Neural progenitor cell (in vitro differentiated cells): ENCODE results near the gene CUEDC1. TPM values are rescaled to one million over a fixed set of nuclear protein-coding genes. Genes with fewer than 3 reads are reported as not detected.

ENCODE experiments used
- DNase-seq: peaks from one replicate; pipeline ENCODE4 v3.0.0-alpha.2; 2016; ENCODE audit warnings: low spot score
- H2AFZ ChIP-seq: fragments of 200-600 bp; sonication (generic); replicated peaks from 2 replicates; pipeline ENCODE4 v1.6.1; 2016; ENCODE audit warnings: antibody characterized with exemption
- H3F3A ChIP-seq: fragments of 200-600 bp; sonication (generic); 2 replicates; pipeline ENCODE4 v1.6.1; 2016; ENCODE audit warnings: antibody characterized with exemption, low read depth
- H3K27ac ChIP-seq: fragments of 200-600 bp; sonication (generic); 2 replicates; pipeline ENCODE4 v1.5.1; 2016; ENCODE audit warnings: mild to moderate bottlenecking
- H3K27me3 ChIP-seq: fragments of 200-600 bp; sonication (generic); 2 replicates; pipeline ENCODE4 v1.6.1; 2016; ENCODE audit warnings: mild to moderate bottlenecking, moderate library complexity
- H3K36me3 ChIP-seq: fragments of 200-600 bp; sonication (generic); 2 replicates; pipeline ENCODE4 v1.5.1; 2016
- H3K4me1 ChIP-seq: fragments of 200-600 bp; sonication (generic); 2 replicates; pipeline ENCODE4 v1.6.1; 2016; ENCODE audit warnings: mixed run types
- H3K4me2 ChIP-seq: fragments of 200-600 bp; sonication (generic); 2 replicates; pipeline ENCODE4 v1.6.1; 2016
- H3K4me3 ChIP-seq: fragments of 200-600 bp; sonication (generic); 2 replicates; pipeline ENCODE4 v1.5.1; 2016
- H3K79me2 ChIP-seq: fragments of 200-600 bp; sonication (generic); 2 replicates; pipeline ENCODE4 v1.6.1; 2016; ENCODE audit warnings: low read depth
- H3K9ac ChIP-seq: fragments of 200-600 bp; sonication (generic); 2 replicates; pipeline ENCODE4 v1.6.1; 2016
- H3K9me3 ChIP-seq: fragments of 200-600 bp; sonication (generic); 2 replicates; pipeline ENCODE4 v1.5.1; 2016; ENCODE audit warnings: low read depth
- H4K20me1 ChIP-seq: fragments of 200-600 bp; sonication (generic); 2 replicates; pipeline ENCODE4 v1.6.1; 2016; ENCODE audit warnings: low read depth
- H3K27ac Mint-ChIP-seq: 3 replicates; pipeline ENCODE4 v1.8.0; 2021; ENCODE audit warnings: mixed read lengths
- H3K27me3 Mint-ChIP-seq: 2 replicates; pipeline ENCODE4 v1.8.0; 2022; ENCODE audit warnings: low read depth, mild to moderate bottlenecking, inconsistent platforms, moderate library complexity, mixed read lengths; ENCODE audit not compliant: insufficient read depth
- H3K36me3 Mint-ChIP-seq: 3 replicates; pipeline ENCODE4 v1.8.0; 2021; ENCODE audit warnings: mixed read lengths
- H3K4me1 Mint-ChIP-seq: 3 replicates; pipeline ENCODE4 v1.8.0; 2021; ENCODE audit warnings: mixed read lengths
- H3K4me3 Mint-ChIP-seq: 3 replicates; pipeline ENCODE4 v1.8.0; 2021; ENCODE audit warnings: mild to moderate bottlenecking, moderate library complexity, mixed read lengths
- H3K9me3 Mint-ChIP-seq: 3 replicates; pipeline ENCODE4 v1.8.0; 2020; ENCODE audit warnings: mixed read lengths
- CTCF ChIP-seq: fragments of 200-600 bp; sonication (generic); IDR thresholded peaks from 2 replicates; pipeline ENCODE4 v1.5.1; 2017; ENCODE audit warnings: antibody characterized with exemption, mild to moderate bottlenecking
- EZH2 ChIP-seq: fragments of 200-600 bp; sonication (generic); IDR thresholded peaks from 2 replicates; pipeline ENCODE4 v1.6.1; 2017; ENCODE audit warnings: antibody characterized with exemption, mild to moderate bottlenecking, moderate library complexity
- EZH2phosphoT487 ChIP-seq: fragments of 200-600 bp; sonication (generic); IDR thresholded peaks from 2 replicates; pipeline ENCODE4 v1.6.1; 2017; ENCODE audit warnings: antibody characterized with exemption
- total RNA-seq: library from RNA; depleted of rRNA; stranded (reverse); fragments of >200 nt; gene quantifications from 2 replicates; pipeline ENCODE4 v1.2.3, GENCODE V29; 2015; ENCODE audit warnings: low replicate concordance

The CUEDC1 gene
- total RNA-seq, 1 donor from 2014 or later: 8.8 TPM

- Mint-ChIP-seq H3K9me3 (no peaks in the 10 kb centered on the region), H3K4me3 (no peak overlapping the region), H3K4me1 (peaks cover 52% of the 10 kb centered on the region), H3K27ac (no peak overlapping the region), H3K36me3 (no peaks in the 10 kb centered on the region), H3K27me3 (peaks cover 18% of the 10 kb centered on the region)
- H2AFZ ChIP-seq: no peak overlapping the region
- no peaks in the 10 kb centered on the region for H3K9me3 ChIP-seq
- H3K4me1 ChIP-seq: peaks cover 10% of the 10 kb centered on the region
- H3F3A ChIP-seq: peaks cover 13% of the 10 kb centered on the region
- no peak overlapping the region for H3K4me3 ChIP-seq
- H3K27me3 ChIP-seq: peaks cover 40% of the 10 kb centered on the region
- no peaks in the 10 kb centered on the region for H3K79me2 ChIP-seq
- no peak overlapping the region for H3K27ac ChIP-seq
- no peak overlapping the region for H3K4me2 ChIP-seq
- H3K9ac ChIP-seq: no peak overlapping the region
- DNase-seq: no peak
- TF ChIP-seq CTCF (no peak), EZH2 (no peak), EZH2phosphoT487 (no peak)
- no peaks in the 10 kb centered on the region for H3K36me3 ChIP-seq
- H4K20me1 ChIP-seq: peaks cover 5% of the 10 kb centered on the region
Measured at GRCh38 chr17:57856792-57857620, 98.2 kb downstream of the CUEDC1 start.

- peaks cover 55% of the 10 kb centered on the region for H3K4me1 Mint-ChIP-seq
- peak overlapping the region; percentile 73 for H3K27ac Mint-ChIP-seq
- Histone ChIP-seq H3K27me3 (peaks cover 25% of the 10 kb centered on the region), H3K4me3 (no peak overlapping the region), H3K36me3 (no peaks in the 10 kb centered on the region), H3K27ac (no peak overlapping the region), H3K79me2 (no peaks in the 10 kb centered on the region), H3K4me2 (no peak overlapping the region), H3K9me3 (no peaks in the 10 kb centered on the region), H2AFZ (no peak overlapping the region), H4K20me1 (peaks cover under 1% of the 10 kb centered on the region), H3K9ac (no peak overlapping the region), H3F3A (peaks cover 3% of the 10 kb centered on the region), H3K4me1 (peaks cover 4% of the 10 kb centered on the region)
- no peaks in the 10 kb centered on the region for H3K36me3 Mint-ChIP-seq
- TF ChIP-seq CTCF: no peak
- TF ChIP-seq EZH2phosphoT487: no peak
- no peak for TF ChIP-seq EZH2
- no peaks in the 10 kb centered on the region for H3K9me3 Mint-ChIP-seq
- no peak overlapping the region for H3K4me3 Mint-ChIP-seq
- H3K27me3 Mint-ChIP-seq: peaks cover 14% of the 10 kb centered on the region
- no peak for DNase-seq
Measured at GRCh38 chr17:57855391-57856035, 99.7 kb downstream of the CUEDC1 start.

GRCh38 chr17:57853695-57854094 is 101.5 kb downstream of the CUEDC1 start:
- H3K27ac ChIP-seq: no peak overlapping the region
- no peak overlapping the region for H3K4me2 ChIP-seq
- H4K20me1 ChIP-seq: no peaks in the 10 kb centered on the region
- no peaks in the 10 kb centered on the region for H3K9me3 Mint-ChIP-seq
- no peak overlapping the region for H3K9ac ChIP-seq
- no peak overlapping the region for H2AFZ ChIP-seq
- TF ChIP-seq EZH2: no peak
- no peak for TF ChIP-seq EZH2phosphoT487
- TF ChIP-seq CTCF: no peak
- H3K4me1 ChIP-seq: peaks cover 4% of the 10 kb centered on the region
- peaks cover 19% of the 10 kb centered on the region for H3K27me3 Mint-ChIP-seq
- H3K79me2 ChIP-seq: peaks cover 12% of the 10 kb centered on the region
- no peak overlapping the region for H3K4me3 Mint-ChIP-seq
- H3K27ac Mint-ChIP-seq: no peak overlapping the region
- peaks cover 7% of the 10 kb centered on the region for H3K27me3 ChIP-seq
- H3K4me1 Mint-ChIP-seq: peaks cover 56% of the 10 kb centered on the region
- H3F3A ChIP-seq: no peaks in the 10 kb centered on the region
- DNase-seq: no peak
- no peak overlapping the region for H3K4me3 ChIP-seq
- H3K9me3 ChIP-seq: no peaks in the 10 kb centered on the region
- H3K36me3 ChIP-seq: no peaks in the 10 kb centered on the region
- H3K36me3 Mint-ChIP-seq: no peaks in the 10 kb centered on the region
